Kidney (tissue), 14 donors: ENCODE results near the gene DNAJA2. TPM values are rescaled to one million over a fixed set of nuclear protein-coding genes. Genes with fewer than 3 reads are reported as not detected.

ENCODE experiments used
- DNase-seq, 5 donors: peaks; one replicate each; pipeline ENCODE4 v3.0.0-alpha.2; 2013 to 2020
- FAIRE-seq: peaks from 2 replicates; lab custom pipeline; 2012; peaks lifted over from hg19 to GRCh38; lab: Jason Lieb, UNC
- H3K27ac ChIP-seq, 2 donors: one replicate each; pipeline ENCODE4 v1.7.0; 2013; ENCODE audit warnings: low read depth in 2 of 2, low read length in 2 of 2, inconsistent platforms in 1 of 2
- H3K27me3 ChIP-seq: one replicate; pipeline ENCODE4 v1.7.1; 2013; ENCODE audit warnings: low read length, inconsistent platforms; ENCODE audit not compliant: control insufficient read depth, insufficient read depth
- H3K36me3 ChIP-seq, 3 donors: one replicate each; pipeline versions ENCODE4 v1.7.0 to v1.7.1; 2013; ENCODE audit warnings: low read length in 3 of 3, control low read depth in 1 of 3, inconsistent platforms in 1 of 3; ENCODE audit not compliant: insufficient read depth in 3 of 3, control insufficient read depth in 2 of 3
- H3K4me1 ChIP-seq, 3 donors: one replicate each; pipeline versions ENCODE4 v1.7.0 to v1.7.1; 2013; ENCODE audit warnings: low read length in 3 of 3, inconsistent platforms in 1 of 3, low read depth in 1 of 3; ENCODE audit not compliant: control insufficient read depth in 2 of 3, insufficient read depth in 2 of 3
- H3K4me3 ChIP-seq, 3 donors: one replicate each; pipeline versions ENCODE4 v1.7.0 to v1.8.1; 2013; ENCODE audit warnings: low read length in 3 of 3, control low read depth in 1 of 3, inconsistent platforms in 1 of 3
- H3K9ac ChIP-seq, 3 donors: one replicate each; pipeline versions ENCODE4 v1.7.0 to v1.7.1; 2013; ENCODE audit warnings: low read length in 3 of 3, control low read depth in 1 of 3, inconsistent platforms in 1 of 3
- H3K9me3 ChIP-seq, 3 donors: one replicate each; pipeline versions ENCODE4 v1.7.0 to v1.7.1; 2013; ENCODE audit warnings: low read length in 3 of 3, control low read depth in 1 of 3, inconsistent platforms in 1 of 3; ENCODE audit not compliant: control insufficient read depth in 2 of 3, insufficient read depth in 1 of 3
- CTCF ChIP-seq: IDR thresholded peaks from 3 replicates; pipeline ENCODE4 v1.5.1; 2012; ENCODE audit warnings: mild to moderate bottlenecking, moderate library complexity, borderline replicate concordance; ENCODE audit not compliant: insufficient read depth; ENCODE audit errors: extremely low read depth
- intact Hi-C: fragments of 100-400 bp; cut with DNase I; formaldehyde crosslinking; loops from one replicate; pipeline ENCODE4 v1.11.1; 2022
- polyA plus RNA-seq: library from polyadenylated mRNA; stranded (reverse); fragments of 350-450 nt; fragmentation: Illumina TruSeq; extraction: RNeasy Lipid Tissue Mini Kit (QIAGEN cat#74804); gene quantifications from one replicate; pipeline ENCODE4 v1.2.3, GENCODE V29; 2014; ENCODE audit warnings: low read depth, low replicate concordance; ENCODE audit not compliant: insufficient read depth
- total RNA-seq: library from RNA; stranded (reverse); fragmentation: NEBNext Ultra II Directional; extraction: Animal tissue kit (Norgen Biotek cat#: 25700); gene quantifications from one replicate; pipeline ENCODE4 v1.2.1, GENCODE V29; 2021
- donor health status: control.
- donor health status: control.
- donor health status: control.
- donor health status: control.
- donor health status: control.
- donor health status: DM: yes; HTN: yes; CAD: no.
- donor health status: Normal renal cell carcinoma (clear cell type).

Gene DNAJA2
- total and polyA plus RNA-seq, 2 donors from 2014 or later, result 47.3 to 54.4 TPM

GRCh38 chr16:46914556-46915201, 58.8 kb downstream of the DNAJA2 start:
- FAIRE-seq (no peak), DNase-seq (no peak)
- TF ChIP-seq CTCF, result no peak
- no peaks in the 10 kb centered on the region for H3K27me3 ChIP-seq
- H3K27ac ChIP-seq, result no peak overlapping the region
- H3K9ac ChIP-seq, result no peak overlapping the region
- peaks cover 7 to 29% (median 12%) of the 10 kb centered on the region in 3 donors for H3K36me3 ChIP-seq
- no peak overlapping the region for H3K4me3 ChIP-seq
- no peaks in the 10 kb centered on the region for H3K4me1 ChIP-seq
- intact Hi-C loops, result no loop called here
- H3K9me3 ChIP-seq, result peaks cover 0 to 2% (median 0%) of the 10 kb centered on the region in 3 donors

GRCh38 chr16:46911650-46912049, 61.8 kb downstream of the DNAJA2 start:
- Histone ChIP-seq H3K4me3 (no peak overlapping the region), H3K27ac (no peak overlapping the region), H3K4me1 (no peaks in the 10 kb centered on the region), H3K27me3 (no peaks in the 10 kb centered on the region), H3K9ac (no peak overlapping the region), H3K9me3 (peaks cover 0 to 2% (median 0%) of the 10 kb centered on the region in 3 donors), H3K36me3 (peaks cover 7 to 33% (median 14%) of the 10 kb centered on the region in 3 donors)
- TF ChIP-seq CTCF, result no peak
- intact Hi-C loops, result no loop called here
- FAIRE-seq, result no peak
- DNase-seq, result no peak

- FAIRE-seq (no peak), DNase-seq (no peak)
- Histone ChIP-seq H3K36me3 (peaks cover 7 to 33% (median 14%) of the 10 kb centered on the region in 3 donors), H3K27me3 (no peaks in the 10 kb centered on the region), H3K4me3 (no peak overlapping the region), H3K9ac (no peak overlapping the region), H3K9me3 (peaks cover 0 to 2% (median 0%) of the 10 kb centered on the region in 3 donors), H3K4me1 (no peaks in the 10 kb centered on the region), H3K27ac (no peak overlapping the region)
- no peak for TF ChIP-seq CTCF
- intact Hi-C loops, result no loop called here
These were observed 62.4 kb downstream of the DNAJA2 start for GRCh38 chr16:46911038-46911437.
